CD4-positive, alpha-beta T cell treated with Interleukin-10 for 1 hour (primary cell): ENCODE data around the gene SSR4.

ENCODE experiments used
- DNase-seq: peaks from one replicate; pipeline ENCODE4 v3.0.0-alpha.2; 2020

Gene SSR4

GRCh38 chrX:153782313-153782712 is 12.2 kb upstream of the SSR4 start:
- DNase-seq, result no peak

- no peak for DNase-seq
Measured at GRCh38 chrX:153782871-153783270, 11.6 kb upstream of the SSR4 start.

- DNase-seq, result no peak
Measured at GRCh38 chrX:153783378-153784013, 11.0 kb upstream of the SSR4 start.

DNA sequence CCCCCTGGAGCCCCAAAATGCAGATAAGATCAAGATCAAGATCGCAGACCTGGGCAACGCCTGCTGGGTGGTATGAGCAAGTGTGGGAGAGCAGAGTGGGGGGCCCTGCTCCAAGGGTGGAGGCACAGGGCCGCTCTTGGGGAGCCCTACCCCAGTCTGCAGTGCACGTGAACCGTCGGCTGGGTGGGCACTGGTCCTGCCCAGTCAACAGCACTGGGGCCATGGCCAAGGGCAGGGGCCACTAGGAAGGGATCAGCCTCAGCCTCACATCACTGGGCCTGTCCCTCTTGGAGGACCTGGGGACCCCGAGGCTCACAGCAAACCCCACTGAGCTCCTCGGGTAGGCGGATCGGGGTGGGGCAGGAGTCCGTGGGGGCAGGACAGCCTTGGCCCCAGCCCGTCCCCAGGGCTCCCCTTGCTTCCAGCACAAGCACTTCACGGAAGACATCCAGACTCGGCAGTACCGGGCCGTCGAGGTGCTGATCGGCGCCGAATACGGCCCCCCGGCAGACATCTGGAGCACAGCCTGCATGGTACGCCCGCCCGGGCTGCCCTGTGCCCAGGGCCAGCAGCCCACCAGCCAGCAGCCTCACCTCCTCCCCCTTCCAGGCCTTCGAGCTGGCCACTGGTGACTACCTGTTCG is 10.0 kb upstream of the SSR4 start:
- DNase-seq, result no peak

DNA sequence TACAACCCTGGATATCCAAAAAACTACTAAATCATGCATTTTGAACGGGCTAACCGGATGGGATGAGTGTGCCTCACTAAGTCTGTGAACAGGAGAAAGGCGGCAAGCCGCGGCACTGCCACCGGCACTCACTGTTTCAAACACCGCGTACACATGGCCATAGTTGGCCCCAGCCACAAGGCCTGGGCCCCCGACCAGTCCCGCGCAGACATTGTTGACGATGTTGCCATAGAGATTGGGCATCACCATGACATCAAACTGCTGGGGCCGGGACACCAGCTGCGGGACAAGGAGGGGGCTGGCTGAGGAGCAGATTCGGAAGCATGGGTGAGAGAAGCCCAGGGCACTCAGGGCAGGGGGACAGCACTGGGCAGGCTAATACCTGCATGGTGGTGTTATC is 7.8 kb upstream of the SSR4 start:
- DNase-seq, result no peak

DNA sequence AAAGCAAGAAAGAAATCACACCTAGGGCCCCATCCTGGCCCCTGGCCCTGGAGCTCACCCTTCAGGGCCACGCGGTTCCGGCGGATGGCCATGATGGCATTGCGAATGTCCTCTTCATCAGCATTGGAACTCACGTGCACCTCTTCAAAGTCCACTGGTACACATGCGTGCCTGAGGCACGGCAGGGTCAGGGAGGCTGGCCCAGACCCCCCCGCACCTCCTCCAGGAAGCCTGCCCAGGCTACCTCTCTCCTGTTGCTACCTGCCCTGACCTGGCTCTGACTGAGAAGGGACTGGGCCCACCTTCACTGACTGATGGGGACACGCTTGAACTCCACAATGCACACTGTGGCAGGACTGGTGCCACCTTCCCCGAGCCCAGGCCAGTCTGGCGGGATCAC is 4.8 kb upstream of the SSR4 start:
- DNase-seq, result no peak

- no peak for DNase-seq
Measured at GRCh38 chrX:153791104-153791852, 3.2 kb upstream of the SSR4 start.

DNA sequence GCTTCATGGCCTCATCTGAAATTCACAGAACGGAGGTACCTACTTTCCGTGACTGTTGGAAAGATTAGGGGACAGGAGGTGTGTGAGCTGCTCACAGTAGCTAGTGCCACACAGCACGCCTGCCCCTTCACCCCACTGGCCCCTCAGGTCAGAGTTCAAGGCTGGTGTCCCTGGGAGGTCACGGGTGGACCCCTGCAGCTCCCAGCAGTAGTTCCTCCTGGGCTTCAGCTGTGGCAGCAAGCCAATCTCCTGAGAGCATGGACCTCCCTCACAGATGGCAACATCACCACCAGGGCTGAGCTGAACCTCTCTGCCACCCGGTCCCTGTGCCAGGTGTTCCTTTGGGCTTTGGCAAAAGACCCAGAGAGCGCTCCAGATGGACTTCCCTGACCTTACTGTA is 2.1 kb upstream of the SSR4 start:
- no peak for DNase-seq

- no peak for DNase-seq
Measured at GRCh38 chrX:153793291-153793690, 1.2 kb upstream of the SSR4 start.

GRCh38 chrX:153794897-153795816 is 689 bp downstream of the SSR4 start:
- DNase-seq, result no peak

DNA sequence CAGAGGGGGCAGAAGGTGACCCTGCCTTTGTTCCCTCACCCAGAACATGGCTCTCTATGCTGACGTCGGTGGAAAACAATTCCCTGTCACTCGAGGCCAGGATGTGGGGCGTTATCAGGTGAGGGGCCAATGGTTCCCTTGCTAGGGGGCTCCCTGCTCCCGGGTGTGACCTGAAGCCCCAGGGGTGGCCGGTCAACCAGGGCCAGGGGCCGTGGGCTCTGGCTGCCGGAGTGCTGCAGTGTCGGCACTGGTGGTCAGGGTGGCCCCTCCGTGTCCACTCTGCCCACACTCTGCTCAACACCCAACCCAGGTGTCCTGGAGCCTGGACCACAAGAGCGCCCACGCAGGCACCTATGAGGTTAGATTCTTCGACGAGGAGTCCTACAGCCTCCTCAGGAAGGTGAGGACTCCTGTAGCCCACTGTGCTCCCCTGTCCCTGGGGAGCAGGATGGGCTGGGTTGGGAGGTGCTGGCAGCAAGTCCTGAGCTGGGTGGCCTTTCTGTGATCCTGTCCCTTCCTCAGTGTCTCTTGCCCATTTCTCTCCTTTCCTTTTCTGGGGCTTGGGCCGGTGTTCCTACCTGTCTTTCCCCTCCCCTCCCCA is 3.0 kb downstream of the SSR4 start:
- no peak for DNase-seq

- no peak for DNase-seq
Measured at GRCh38 chrX:153799326-153799725, 4.9 kb downstream of the SSR4 start.

DNA sequence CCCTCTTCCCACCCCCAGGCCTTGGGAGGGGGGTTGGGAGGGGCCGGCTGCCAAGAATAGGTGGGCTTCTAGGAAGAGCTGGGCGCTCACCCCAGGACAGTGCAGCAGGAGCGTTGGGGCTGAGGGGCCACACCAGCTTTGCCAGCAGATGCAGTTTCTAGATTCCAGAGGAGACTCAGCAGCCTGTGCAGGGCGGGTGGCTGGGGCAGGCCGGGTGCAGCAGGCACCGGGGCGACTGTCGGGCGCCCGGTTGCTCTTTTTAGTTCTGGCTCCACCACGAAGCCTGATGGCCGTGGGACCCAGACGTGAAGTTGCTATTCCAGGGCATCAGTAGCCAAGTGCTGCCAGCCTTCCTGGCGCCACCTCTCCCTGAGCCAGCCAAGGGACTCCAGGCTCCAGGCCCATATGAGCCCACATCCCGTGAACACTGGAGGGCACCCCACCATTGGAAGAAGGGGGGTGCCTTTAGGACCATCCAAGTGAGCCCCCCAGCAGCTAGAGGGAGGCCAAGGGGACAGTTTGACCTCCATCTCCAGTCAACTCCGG is 5.8 kb downstream of the SSR4 start:
- no peak for DNase-seq

DNA sequence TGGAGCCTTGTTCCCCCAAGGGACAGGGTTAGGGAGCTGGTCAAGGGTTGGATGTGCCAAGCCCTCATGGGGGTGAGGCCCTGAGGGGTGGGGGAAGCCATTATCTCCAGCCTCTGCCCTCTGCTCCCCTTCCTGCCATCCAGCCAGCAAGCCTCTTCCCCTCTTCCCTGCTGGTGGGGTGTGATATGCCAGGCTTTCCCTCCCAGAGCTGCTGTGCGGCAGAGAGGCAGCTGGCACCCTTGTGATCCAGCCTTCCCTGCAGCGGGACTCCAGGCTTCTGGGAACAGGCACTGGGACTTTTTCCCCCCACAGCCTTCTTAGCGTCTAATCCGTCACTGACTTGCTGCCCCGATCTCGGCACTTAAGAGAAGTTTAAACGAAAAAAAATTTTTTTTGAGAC is 6.3 kb downstream of the SSR4 start:
- no peak for DNase-seq

- DNase-seq, result no peak
Measured at GRCh38 chrX:153801669-153802068, 7.2 kb downstream of the SSR4 start.

GRCh38 chrX:153802513-153803045 is 8.1 kb downstream of the SSR4 start:
- DNase-seq, result no peak

DNA sequence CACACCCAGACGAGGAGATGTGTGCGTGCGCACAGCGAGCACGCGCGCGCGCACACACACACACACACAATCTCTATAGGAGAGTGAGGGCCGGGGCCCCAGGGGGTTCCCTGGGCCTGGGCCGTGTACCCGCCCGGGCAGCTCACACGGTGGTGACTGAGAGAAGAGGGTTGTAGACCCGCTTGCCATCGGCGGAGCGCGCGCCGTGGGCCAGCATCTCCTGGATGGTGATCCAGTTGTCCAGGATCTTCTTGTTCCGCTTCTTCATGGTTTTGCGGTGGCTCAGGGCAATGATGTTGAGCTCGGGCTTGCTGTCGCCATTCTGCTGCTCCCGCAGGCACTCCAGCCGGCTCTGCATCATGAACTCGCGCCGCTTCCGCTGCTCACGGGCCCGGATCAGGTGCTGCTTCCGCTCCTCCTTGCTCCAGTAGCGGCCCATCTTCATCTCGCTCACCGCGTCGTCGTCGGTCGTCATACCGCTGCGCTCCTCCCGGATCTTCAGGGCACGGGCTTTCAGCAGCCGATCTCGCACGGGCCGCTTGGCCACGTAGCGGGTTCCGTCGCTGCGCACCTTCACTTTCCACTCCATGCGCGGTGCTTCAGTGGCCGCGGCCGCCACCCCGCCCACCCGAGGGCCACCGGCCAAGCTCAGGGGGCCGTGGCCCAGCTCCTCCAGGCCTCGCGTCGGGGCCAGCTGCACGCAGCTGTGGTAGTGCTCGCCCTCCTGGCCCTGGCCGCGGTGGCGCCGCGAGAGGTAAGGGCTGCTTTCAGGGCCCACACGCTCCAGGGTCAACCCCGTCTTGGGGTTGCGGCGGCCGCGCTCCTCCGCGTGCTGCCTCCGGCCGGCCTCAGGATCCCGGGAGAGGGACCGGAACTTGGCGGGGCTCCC is 9.0 kb downstream of the SSR4 start:
- no peak for DNase-seq

DNA sequence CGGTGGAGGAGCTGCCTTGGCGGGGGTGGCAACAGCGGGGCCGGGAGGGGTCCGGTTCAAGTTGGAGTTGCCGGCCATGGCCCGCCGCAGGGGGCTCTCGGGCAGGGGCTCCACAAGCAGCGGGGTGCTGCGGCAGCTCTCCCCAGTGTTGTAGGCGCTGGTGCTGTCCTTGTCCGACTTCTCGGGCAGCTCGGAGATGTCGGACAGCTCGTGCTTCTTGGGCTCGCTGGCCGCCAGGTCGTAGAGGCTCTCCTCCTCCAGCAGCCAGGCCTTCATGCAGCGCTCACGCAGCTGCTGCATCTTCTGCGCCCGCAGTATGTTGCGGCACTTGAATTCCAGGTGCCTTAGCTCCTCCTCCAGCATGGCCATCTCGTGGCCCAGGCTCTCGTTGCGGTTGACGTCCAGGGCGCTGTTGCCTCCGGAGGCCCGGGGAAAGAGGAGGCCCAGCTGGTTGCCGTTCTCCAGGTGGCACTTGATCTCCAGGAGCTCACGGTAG is 9.7 kb downstream of the SSR4 start:
- DNase-seq, result no peak

- no peak for DNase-seq
Measured at GRCh38 chrX:153804621-153805020, 10.2 kb downstream of the SSR4 start.

- DNase-seq, result no peak
Measured at GRCh38 chrX:153805436-153805835, 11.0 kb downstream of the SSR4 start.

GRCh38 chrX:153806999-153807575 is 12.6 kb downstream of the SSR4 start:
- DNase-seq, result no peak
